OCI-LY3 (cell line): Measurements from ENCODE around the gene SP4.
"Not testable (repeated sequence)": the region's sequence is repeated elsewhere in the genome, so short reads cannot be mapped to it uniquely, and the experiment has no call there.

ENCODE experiments used
- H2AFZ ChIP-seq: fragments of 200-600, 300-600 bp; shearing (Covaris generic); 2 replicates; pipeline ENCODE4 v1.6.0; 2014; ENCODE audit warnings: antibody characterized with exemption, low read depth, low read length
- H3K27ac ChIP-seq: fragments of 200-600, 300-600 bp; sonication (generic); 2 replicates; pipeline ENCODE4 v1.5.1; 2014; ENCODE audit warnings: mild to moderate bottlenecking, low read length, moderate library complexity, mixed read lengths
- H3K27me3 ChIP-seq: fragments of 200-600, 300-600 bp; sonication (generic); 2 replicates; pipeline ENCODE4 v1.6.1; 2014; ENCODE audit warnings: low read depth, low read length, mixed read lengths
- H3K36me3 ChIP-seq: fragments of 200-600, 300-600 bp; sonication (generic); replicated peaks from 2 replicates; pipeline ENCODE3; 2014; ENCODE audit warnings: low read depth, low read length, mixed read lengths
- H3K4me1 ChIP-seq: fragments of 300-600, 200-600 bp; sonication (generic); 2 replicates; pipeline ENCODE4 v1.6.1; 2014; ENCODE audit warnings: low read length, mixed read lengths
- H3K4me2 ChIP-seq: fragments of 200-600, 300-600 bp; sonication (generic); 2 replicates; pipeline ENCODE4 v1.6.1; 2014; ENCODE audit warnings: low read length, mixed read lengths
- H3K4me3 ChIP-seq: fragments of 300-600, 200-600 bp; sonication (generic); 2 replicates; pipeline ENCODE4 v1.5.1; 2014; ENCODE audit warnings: antibody characterized with exemption, mild to moderate bottlenecking, low read length, moderate library complexity
- H3K79me2 ChIP-seq: fragments of 300-600, 200-600 bp; shearing (Covaris generic); 2 replicates; pipeline ENCODE4 v1.6.1; 2014; ENCODE audit warnings: mild to moderate bottlenecking, low read length, mixed read lengths
- H3K9ac ChIP-seq: fragments of 300-600, 200-600 bp; shearing (Covaris generic); 2 replicates; pipeline ENCODE4 v1.6.0; 2014; ENCODE audit warnings: mild to moderate bottlenecking, low read length, moderate library complexity
- H3K9me3 ChIP-seq: fragments of 200-600, 300-600 bp; shearing (Covaris generic); 2 replicates; pipeline ENCODE4 v1.6.1; 2014; ENCODE audit warnings: low read length, mixed read lengths; ENCODE audit not compliant: insufficient read depth
- H4K20me1 ChIP-seq: fragments of 200-600, 300-600 bp; sonication (generic); 2 replicates; pipeline ENCODE4 v1.6.1; 2016; ENCODE audit warnings: low read length, mixed read lengths; ENCODE audit not compliant: insufficient read depth
- CTCF ChIP-seq: fragments of 200-600, 300-600 bp; sonication (generic); IDR thresholded peaks from 2 replicates; pipeline ENCODE4 v1.5.1; 2014; ENCODE audit warnings: antibody characterized with exemption, low read length, low read depth
- EZH2phosphoT487 ChIP-seq: fragments of 200-600 bp; shearing (Covaris generic); IDR thresholded peaks from 2 replicates; pipeline ENCODE4 v1.6.1; 2018; ENCODE audit warnings: antibody characterized with exemption, mixed run types, low read depth

Gene SP4

GRCh38 chr7:21536445-21537118 is 108.7 kb downstream of the SP4 start:
- not testable (repeated sequence) for H3K9ac ChIP-seq, H3K36me3 ChIP-seq, H3K27ac ChIP-seq, H2AFZ ChIP-seq, H4K20me1 ChIP-seq, H3K27me3 ChIP-seq, H3K4me3 ChIP-seq, H3K9me3 ChIP-seq, H3K4me2 ChIP-seq, H3K79me2 ChIP-seq
- peaks cover 11% of the 10 kb centered on the region for H3K4me1 ChIP-seq

GRCh38 chr7:21538936-21539495 is 111.1 kb downstream of the SP4 start:
- Histone ChIP-seq H3K4me1 (peaks cover 11% of the 10 kb centered on the region), H3K27ac (no peak overlapping the region), H3K9ac (no peak overlapping the region), H3K9me3 (no peaks in the 10 kb centered on the region), H3K4me2 (peak overlapping the region; percentile 25), H3K79me2 (no peaks in the 10 kb centered on the region), H3K36me3 (no peaks in the 10 kb centered on the region), H3K27me3 (no peaks in the 10 kb centered on the region), H3K4me3 (no peak overlapping the region), H2AFZ (no peak overlapping the region), H4K20me1 (no peaks in the 10 kb centered on the region)
- TF ChIP-seq EZH2phosphoT487 (no peak), CTCF (no peak)

GRCh38 chr7:21542891-21543527 is 115.1 kb downstream of the SP4 start, which contains the start of gene DNAH11:
DNAH11 (plus strand) TSS chr7:21543039; CDS start chr7:21543246, 207 bp downstream.
- Histone ChIP-seq H4K20me1 (no peaks in the 10 kb centered on the region), H3K27me3 (no peaks in the 10 kb centered on the region), H3K4me3 (no peak within 1 kb of the TSS), H3K9ac (no peak within 1 kb of the TSS), H3K4me1 (peaks cover 11% of the 10 kb centered on the region), H2AFZ (no peak within 1 kb of the TSS), H3K36me3 (no peaks in the 10 kb centered on the region), H3K27ac (no peak within 1 kb of the TSS), H3K9me3 (no peaks in the 10 kb centered on the region), H3K4me2 (no peak within 1 kb of the TSS), H3K79me2 (no peaks in the 10 kb centered on the region)
- no peak for TF ChIP-seq CTCF
- TF ChIP-seq EZH2phosphoT487, result no peak

GRCh38 chr7:21543528-21544302 is 115.8 kb downstream of the SP4 start:
- Histone ChIP-seq H3K9ac (no peak overlapping the region), H3K27me3 (no peaks in the 10 kb centered on the region), H3K4me1 (peaks cover 10% of the 10 kb centered on the region), H3K9me3 (no peaks in the 10 kb centered on the region), H3K4me2 (no peak overlapping the region), H3K36me3 (no peaks in the 10 kb centered on the region), H4K20me1 (no peaks in the 10 kb centered on the region), H3K79me2 (no peaks in the 10 kb centered on the region), H3K4me3 (no peak overlapping the region), H2AFZ (no peak overlapping the region), H3K27ac (no peak overlapping the region)
- TF ChIP-seq EZH2phosphoT487 (no peak), CTCF (no peak)
